Fibroblast of skin of right quadriceps (primary cell): ENCODE results near the gene IL19.
A peak's percentile ranks its signal among the peaks of the same experiment; 100 is the strongest.

Experiments used
- DNase-seq: peaks from one replicate; pipeline ENCODE4 v3.0.0-alpha.2; 2013

IL19 gene

GRCh38 chr1:206801467-206801866, 30.9 kb downstream of the IL19 start:
- no peak for DNase-seq

GRCh38 chr1:206802401-206802800, 31.8 kb downstream of the IL19 start:
- no peak for DNase-seq

GRCh38 chr1:206803221-206803730, 32.7 kb downstream of the IL19 start:
- DNase-seq = no peak

- no peak for DNase-seq
These were observed 33.7 kb downstream of the IL19 start for GRCh38 chr1:206804156-206804737.

GRCh38 chr1:206805357-206805756, 34.8 kb downstream of the IL19 start:
- DNase-seq = no peak

GRCh38 chr1:206808615-206809014, 38.0 kb downstream of the IL19 start:
- DNase-seq = peak; percentile 48

GRCh38 chr1:206809504-206810084, 39.0 kb downstream of the IL19 start:
- DNase-seq = peak; percentile 36

- no peak for DNase-seq
These were observed 41.9 kb downstream of the IL19 start for GRCh38 chr1:206812471-206812870.

- DNase-seq = peak; percentile 88
These were observed 44.3 kb downstream of the IL19 start for GRCh38 chr1:206814716-206815341.

GRCh38 chr1:206816390-206817287, 46.1 kb downstream of the IL19 start:
- no peak for DNase-seq

GRCh38 chr1:206821493-206821892, 50.9 kb downstream of the IL19 start:
- no peak for DNase-seq

GRCh38 chr1:206823727-206824126, 53.2 kb downstream of the IL19 start:
- DNase-seq = peak; percentile 66

GRCh38 chr1:206824331-206824730, 53.8 kb downstream of the IL19 start:
- DNase-seq = peak; percentile 63

- no peak for DNase-seq
These were observed 55.8 kb downstream of the IL19 start for GRCh38 chr1:206826394-206826793.

- DNase-seq = no peak
These were observed 57.5 kb downstream of the IL19 start for GRCh38 chr1:206828061-206828460.

GRCh38 chr1:206828765-206829164, 58.2 kb downstream of the IL19 start:
- no peak for DNase-seq

- DNase-seq = no peak
These were observed 58.7 kb downstream of the IL19 start for GRCh38 chr1:206829282-206829681.

GRCh38 chr1:206829875-206830274, 59.3 kb downstream of the IL19 start:
- no peak for DNase-seq

GRCh38 chr1:206831650-206832049, 61.1 kb downstream of the IL19 start:
- no peak for DNase-seq

GRCh38 chr1:206832352-206832880, 61.8 kb downstream of the IL19 start:
- no peak for DNase-seq

GRCh38 chr1:206833106-206833680, 62.6 kb downstream of the IL19 start:
- no peak for DNase-seq

GRCh38 chr1:206833801-206834200, 63.2 kb downstream of the IL19 start:
- no peak for DNase-seq

GRCh38 chr1:206834217-206834616, 63.6 kb downstream of the IL19 start:
- no peak for DNase-seq
